Measurements from ENCODE around the gene CCL4L2. TPM values are rescaled to one million over a fixed set of nuclear protein-coding genes. Genes with fewer than 3 reads are reported as not detected.

The CCL4L2 gene
- total and polyA plus RNA-seq, 2 of the 8 experiments (the other 6 are each of a cell fraction or from before 2014, with no cell fraction given) = not detected

GRCh38 chr17:36213695-36214094, 2.8 kb downstream of the CCL4L2 start:
- H2AFZ ChIP-seq (ENCODE audit: low read length) = no peak overlapping the region
- CTCF ChIA-PET (ENCODE audit: partially characterized antibody) = interaction anchor here (1.3 kb wide), 1 partner anchor 65 kb away, joined by 4 read pairs; no protein-coding TSS in a partner anchor
- DNase-seq (ENCODE audit: low read depth in 1 of 2, low spot score in 2 of 2) (no peak), FAIRE-seq (no peak)
- H3K9ac ChIP-seq (replicated peaks in 1 of 4; ENCODE audit: extremely low read depth in 1 of 4, low read depth in 3 of 4, low read length in 3 of 4) = no peak overlapping the region
- POLR2A ChIA-PET (ENCODE audit: partially characterized antibody) = no interaction called here
- H3K27me3 ChIP-seq (replicated peaks in 1 of 4; ENCODE audit: control insufficient read depth in 3 of 4, extremely low read depth in 1 of 4, insufficient read depth in 3 of 4, low read length in 3 of 4) = no peaks in the 10 kb centered on the region
- H4K20me1 ChIP-seq (replicated peaks in 1 of 2; ENCODE audit: control insufficient read depth in 1 of 2, insufficient read depth in 2 of 2, low read length in 2 of 2) = no peaks in the 10 kb centered on the region
- H3K4ac ChIP-seq (replicated peaks; ENCODE audit: insufficient read length, low read depth, low read length) = no peak overlapping the region
- H3K36me3 ChIP-seq (ENCODE audit: control insufficient read depth in 2 of 4, insufficient read depth in 4 of 4, low read length in 3 of 4) = no peaks in the 10 kb centered on the region
- H3K18ac ChIP-seq (ENCODE audit: extremely low read depth, low read length) = no peak overlapping the region
- H2BK15ac ChIP-seq (ENCODE audit: low read length) = no peak overlapping the region
- 85% methylated on average over 3 of the region's 3 CpGs; no CpG with 5 or more reads in 1 of the 2 experiments for WGBS, 2 experiments (ENCODE audit: extremely low coverage in 1 of 2, insufficient coverage in 1 of 2, insufficient read length in 1 of 2, insufficient replicate concordance in 2 of 2, low coverage in 1 of 2, low lambda C conversion rate in 2 of 2, missing lambda C conversion rate in 1 of 2)
- H4K8ac ChIP-seq (ENCODE audit: extremely low read depth, insufficient read depth, low read length) = no peak overlapping the region
- no peak overlapping the region for H4K5ac ChIP-seq (ENCODE audit: insufficient read length, low read depth, low read length)
- no peak overlapping the region for H4K91ac ChIP-seq (replicated peaks; ENCODE audit: insufficient read length, low read length)
- no peak for TF ChIP-seq POU5F1 (IDR thresholded peaks at IDR 0.05; ENCODE audit: low read depth, low read length)
- TF ChIP-seq ASH2L (IDR thresholded peaks at IDR 0.05; ENCODE audit: low read length) = no peak
- TF ChIP-seq CHD2 (IDR thresholded peaks at IDR 0.05; ENCODE audit: low read length) = no peak
- no peak for TF ChIP-seq GABPA (IDR thresholded peaks at IDR 0.05; ENCODE audit: borderline replicate concordance, insufficient read depth, low read length)
- TF ChIP-seq SIN3A (conservative IDR thresholded peaks at IDR 0.05 in 1 of 2, IDR thresholded peaks at IDR 0.05 in 1 of 2; ENCODE audit: low read depth in 1 of 2, low read length in 2 of 2) = no peak
- no peak for TF ChIP-seq SIX5 (IDR thresholded peaks at IDR 0.05; ENCODE audit: low read depth, low read length)
- no peak for TF ChIP-seq BACH1 (IDR thresholded peaks at IDR 0.05; ENCODE audit: low read length)
- TF ChIP-seq EP300 (IDR thresholded peaks at IDR 0.05; ENCODE audit: borderline replicate concordance in 1 of 2, low read depth in 2 of 2, low read length in 2 of 2) = no peak
- no peak for TF ChIP-seq POLR2AphosphoS5 (IDR thresholded peaks at IDR 0.05; ENCODE audit: low read depth, low read length)
- no peak for TF ChIP-seq CHD1 (IDR thresholded peaks at IDR 0.05; ENCODE audit: low read depth, low read length)
- TF ChIP-seq NANOG (IDR thresholded peaks at IDR 0.05; ENCODE audit: insufficient read depth, low read depth, low read length, poor library complexity, severe bottlenecking) = no peak
- no peak for TF ChIP-seq KDM4A (IDR thresholded peaks at IDR 0.05; ENCODE audit: low read depth, low read length, severe bottlenecking)
- TF ChIP-seq NRF1 (IDR thresholded peaks at IDR 0.05; ENCODE audit: low read depth, low read length) = no peak
- H3K9me3 ChIP-seq (ENCODE audit: insufficient read depth in 2 of 2, low read depth in 1 of 2, low read length in 1 of 2) = peaks cover 10 to 13% of the 10 kb centered on the region in 2 experiments; a peak in 3 of 4 replicates
- no peak overlapping the region for H2AK5ac ChIP-seq (ENCODE audit: low read depth, low read length)
- H2BK20ac ChIP-seq (ENCODE audit: low read length) = no peak overlapping the region
- H3K14ac ChIP-seq (ENCODE audit: insufficient read length) = no peak overlapping the region
- H3K79me2 ChIP-seq (ENCODE audit: control insufficient read depth in 1 of 2, insufficient read depth in 2 of 2, low read length in 2 of 2) = no peaks in the 10 kb centered on the region
- H2BK5ac ChIP-seq (ENCODE audit: low read depth, low read length) = no peak overlapping the region
- no peaks in the 10 kb centered on the region for H3K23me2 ChIP-seq (ENCODE audit: low read depth, low read length)
- H2BK120ac ChIP-seq (replicated peaks; ENCODE audit: low read depth, low read length) = no peak overlapping the region
- no peaks in the 10 kb centered on the region for H3K4me1 ChIP-seq (replicated peaks in 1 of 4; ENCODE audit: control insufficient read depth in 3 of 4, insufficient read depth in 4 of 4, low read length in 3 of 4)
- no peak overlapping the region for H3K23ac ChIP-seq (ENCODE audit: insufficient read length)
- H3K27ac ChIP-seq (ENCODE audit: low read depth, low read length) = no peak overlapping the region
- no peak overlapping the region for H3K4me2 ChIP-seq (ENCODE audit: insufficient read depth in 1 of 2, low read depth in 2 of 2, low read length in 2 of 2)
- H3K79me1 ChIP-seq (ENCODE audit: low read depth, low read length) = no peaks in the 10 kb centered on the region
- H2BK12ac ChIP-seq (ENCODE audit: low read depth, low read length) = no peak overlapping the region
- no peak overlapping the region for H3K56ac ChIP-seq (replicated peaks; ENCODE audit: insufficient read length, low read depth, low read length)
- no peak overlapping the region for H3K4me3 ChIP-seq (ENCODE audit: extremely low read depth in 1 of 4, insufficient read depth in 2 of 4, low read depth in 3 of 4, low read length in 4 of 4)

All from H1 (cell line).